ENCODE results near the gene LCNL1. TPM values are rescaled to one million over a fixed set of nuclear protein-coding genes. Genes with fewer than 3 reads are reported as not detected.

LCNL1 gene
- total RNA-seq, 1 donor from 2014 or later: 0.45 TPM

- Mint-ChIP-seq H3K4me3 (ENCODE audit: unreplicated experiment) (no peak overlapping the region), H3K36me3 (ENCODE audit: low read depth, unreplicated experiment) (peaks cover 2% of the 10 kb centered on the region), H3K4me1 (ENCODE audit: low read depth, unreplicated experiment) (no peaks in the 10 kb centered on the region), H3K9me3 (ENCODE audit: unreplicated experiment) (no peaks in the 10 kb centered on the region), H3K27ac (ENCODE audit: unreplicated experiment) (no peak overlapping the region), H3K27me3 (ENCODE audit: low read depth, unreplicated experiment) (no peaks in the 10 kb centered on the region)
- Histone ChIP-seq H3K4me3 (ENCODE audit: insufficient read depth, low read depth, low read length) (no peak overlapping the region), H3K27me3 (ENCODE audit: insufficient read depth, low read length) (no peaks in the 10 kb centered on the region), H2AFZ (ENCODE audit: low read depth, low read length) (no peak overlapping the region), H3K4me2 (ENCODE audit: low read length) (no peak overlapping the region), H3K4me1 (ENCODE audit: insufficient read depth, low read length) (peaks cover 4% of the 10 kb centered on the region), H3K9me3 (ENCODE audit: insufficient read depth, low read depth, low read length) (no peaks in the 10 kb centered on the region), H3K79me2 (ENCODE audit: insufficient read depth, low read length) (no peaks in the 10 kb centered on the region), H3K9ac (ENCODE audit: low read length) (no peak overlapping the region), H3K36me3 (ENCODE audit: insufficient read depth, low read length) (no peaks in the 10 kb centered on the region), H3K27ac (ENCODE audit: low read depth, low read length) (no peak overlapping the region), H4K20me1 (ENCODE audit: insufficient read depth, low read length) (no peaks in the 10 kb centered on the region)
- TF ChIP-seq EZH2 (IDR thresholded peaks at IDR 0.05; ENCODE audit: insufficient read depth, low read length) (no peak), CTCF (IDR thresholded peaks at IDR 0.05; ENCODE audit: insufficient read depth, low read depth, low read length) (no peak)
- DNase-seq (ENCODE audit: low read depth): no peak
- FAIRE-seq: no peak
These were observed 25.1 kb downstream of the LCNL1 start for GRCh38 chr9:137007816-137008270.

- Histone ChIP-seq H3K9me3 (ENCODE audit: insufficient read depth, low read depth, low read length) (no peaks in the 10 kb centered on the region), H3K9ac (ENCODE audit: low read length) (no peak overlapping the region), H3K4me1 (ENCODE audit: insufficient read depth, low read length) (peaks cover 4% of the 10 kb centered on the region), H2AFZ (ENCODE audit: low read depth, low read length) (no peak overlapping the region), H4K20me1 (ENCODE audit: insufficient read depth, low read length) (no peaks in the 10 kb centered on the region), H3K4me3 (ENCODE audit: insufficient read depth, low read depth, low read length) (no peak overlapping the region), H3K36me3 (ENCODE audit: insufficient read depth, low read length) (no peaks in the 10 kb centered on the region), H3K79me2 (ENCODE audit: insufficient read depth, low read length) (no peaks in the 10 kb centered on the region), H3K4me2 (ENCODE audit: low read length) (no peak overlapping the region), H3K27me3 (ENCODE audit: insufficient read depth, low read length) (no peaks in the 10 kb centered on the region), H3K27ac (ENCODE audit: low read depth, low read length) (no peak overlapping the region)
- DNase-seq (ENCODE audit: low read depth) (no peak), FAIRE-seq (no peak)
- no peaks in the 10 kb centered on the region for H3K27me3 Mint-ChIP-seq (ENCODE audit: low read depth, unreplicated experiment)
- H3K4me3 Mint-ChIP-seq (ENCODE audit: unreplicated experiment): no peak overlapping the region
- H3K27ac Mint-ChIP-seq (ENCODE audit: unreplicated experiment): no peak overlapping the region
- no peaks in the 10 kb centered on the region for H3K9me3 Mint-ChIP-seq (ENCODE audit: unreplicated experiment)
- peaks cover 2% of the 10 kb centered on the region for H3K36me3 Mint-ChIP-seq (ENCODE audit: low read depth, unreplicated experiment)
- H3K4me1 Mint-ChIP-seq (ENCODE audit: low read depth, unreplicated experiment): no peaks in the 10 kb centered on the region
- TF ChIP-seq EZH2 (IDR thresholded peaks at IDR 0.05; ENCODE audit: insufficient read depth, low read length) (no peak), CTCF (IDR thresholded peaks at IDR 0.05; ENCODE audit: insufficient read depth, low read depth, low read length) (no peak)
These were observed 25.5 kb downstream of the LCNL1 start for GRCh38 chr9:137008312-137008711.

GRCh38 chr9:137009217-137009616, 26.4 kb downstream of the LCNL1 start:
- H3K27ac Mint-ChIP-seq (ENCODE audit: unreplicated experiment): no peak overlapping the region
- DNase-seq (ENCODE audit: low read depth): no peak

More at GRCh38 chr9:137009217-137009616, 26.4 kb downstream of the LCNL1 start:
- FAIRE-seq: no peak
- no peak overlapping the region for H2AFZ ChIP-seq (ENCODE audit: low read depth, low read length)
- H3K36me3 ChIP-seq (ENCODE audit: insufficient read depth, low read length): no peaks in the 10 kb centered on the region
- H3K27me3 ChIP-seq (ENCODE audit: insufficient read depth, low read length): no peaks in the 10 kb centered on the region
- H3K4me2 ChIP-seq (ENCODE audit: low read length): no peak overlapping the region
- no peaks in the 10 kb centered on the region for H4K20me1 ChIP-seq (ENCODE audit: insufficient read depth, low read length)
- H3K9me3 Mint-ChIP-seq (ENCODE audit: unreplicated experiment): no peaks in the 10 kb centered on the region
- H3K79me2 ChIP-seq (ENCODE audit: insufficient read depth, low read length): no peaks in the 10 kb centered on the region
- TF ChIP-seq CTCF (IDR thresholded peaks at IDR 0.05; ENCODE audit: insufficient read depth, low read depth, low read length) (no peak), EZH2 (IDR thresholded peaks at IDR 0.05; ENCODE audit: insufficient read depth, low read length) (no peak)
- peaks cover 2% of the 10 kb centered on the region for H3K36me3 Mint-ChIP-seq (ENCODE audit: low read depth, unreplicated experiment)
- H3K4me3 Mint-ChIP-seq (ENCODE audit: unreplicated experiment): no peak overlapping the region
- no peaks in the 10 kb centered on the region for H3K9me3 ChIP-seq (ENCODE audit: insufficient read depth, low read depth, low read length)
- H3K4me1 Mint-ChIP-seq (ENCODE audit: low read depth, unreplicated experiment): no peaks in the 10 kb centered on the region
- H3K4me1 ChIP-seq (ENCODE audit: insufficient read depth, low read length): peaks cover 4% of the 10 kb centered on the region
- H3K9ac ChIP-seq (ENCODE audit: low read length): no peak overlapping the region
- no peaks in the 10 kb centered on the region for H3K27me3 Mint-ChIP-seq (ENCODE audit: low read depth, unreplicated experiment)
- H3K27ac ChIP-seq (ENCODE audit: low read depth, low read length): no peak overlapping the region
- H3K4me3 ChIP-seq (ENCODE audit: insufficient read depth, low read depth, low read length): no peak overlapping the region

Data from astrocyte (in vitro differentiated cells and primary cell).